GM19372 (cell line): ENCODE data around the gene NXPH3.

Experiments
- ATAC-seq: cut with Tn5 transposase; IDR thresholded peaks from one replicate; pipeline ENCODE4 v1.9.1; 2021; ENCODE audit warnings: mild to moderate bottlenecking, low read depth, moderate library complexity; ENCODE audit not compliant: unreplicated experiment

The NXPH3 gene

DNA sequence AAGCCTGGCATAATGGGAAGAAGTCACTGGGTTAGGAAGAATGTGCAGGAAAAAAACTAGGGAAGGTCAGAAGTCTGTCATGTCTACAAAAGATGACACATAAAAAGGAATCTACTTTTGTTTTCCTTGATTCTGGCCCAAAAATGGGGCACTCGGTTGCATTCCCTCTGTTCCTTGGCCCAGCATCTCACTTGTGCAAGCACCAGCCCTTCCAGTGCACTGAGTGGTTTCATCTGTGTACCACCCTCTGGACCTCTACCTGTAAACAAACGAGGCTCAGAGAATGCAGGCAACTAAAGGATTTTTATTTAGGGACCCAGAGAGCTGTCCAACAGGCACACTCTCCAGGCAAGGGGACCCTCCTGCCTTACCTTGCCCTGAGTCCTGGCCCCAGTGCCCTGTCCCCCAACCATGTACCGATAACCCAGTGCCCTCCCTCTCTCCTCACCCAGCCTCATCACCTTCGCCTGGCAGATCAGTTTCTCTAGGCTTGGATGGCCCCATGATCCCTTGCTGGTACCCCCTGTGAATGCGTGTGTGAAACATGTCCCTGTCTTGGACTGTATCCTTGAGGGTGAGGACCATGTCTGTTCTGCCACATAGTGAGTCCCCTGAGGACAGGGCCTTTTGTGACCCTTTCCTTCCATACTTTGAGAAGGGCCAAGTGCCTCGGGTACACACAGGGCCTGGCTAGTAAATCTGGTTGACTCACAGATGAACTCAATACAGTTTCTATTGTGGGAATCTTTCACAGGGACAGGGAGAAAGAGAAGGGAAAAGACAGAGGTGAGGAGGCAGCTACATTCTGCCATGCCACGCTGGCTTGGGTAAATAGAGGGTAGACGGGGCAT is 13.3 kb downstream of the NXPH3 start:
- no peak for ATAC-seq

DNA sequence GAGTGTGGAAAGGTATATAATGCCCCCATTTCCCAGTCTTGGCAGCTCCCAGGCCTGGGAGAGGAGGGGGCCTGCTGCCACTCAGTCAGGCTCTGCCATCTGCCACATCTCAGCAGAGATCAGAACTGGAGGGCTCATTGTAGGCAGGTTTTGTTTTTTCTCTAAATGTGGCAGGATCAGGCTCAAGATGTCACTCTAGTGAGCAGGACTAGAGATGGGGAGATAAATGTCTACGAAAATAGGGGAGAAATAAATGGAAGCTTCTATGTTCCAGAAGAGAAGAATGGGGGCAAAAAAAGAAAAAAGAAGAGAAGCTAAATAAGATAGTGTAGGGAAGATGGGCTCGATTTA is 13.9 kb downstream of the NXPH3 start:
- ATAC-seq = no peak

DNA sequence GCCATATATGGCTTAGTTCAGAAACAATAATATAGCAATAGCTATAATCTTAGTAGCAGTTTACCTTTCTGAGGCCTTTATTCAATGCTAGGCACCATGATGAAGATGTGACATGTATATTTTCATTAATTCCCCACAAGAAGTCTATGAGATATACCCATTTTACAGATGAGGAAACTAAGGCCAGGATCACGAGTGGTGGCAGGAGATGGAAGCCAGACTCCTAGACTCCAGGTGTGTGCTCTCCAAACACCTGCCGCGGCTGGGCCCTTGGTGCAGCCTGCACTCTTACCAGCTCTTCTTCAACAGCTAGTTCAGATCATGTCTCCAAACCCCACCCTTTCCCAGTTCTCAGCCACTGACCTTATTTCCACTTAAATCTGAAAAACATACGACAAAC is 15.2 kb downstream of the NXPH3 start:
- no peak for ATAC-seq

DNA sequence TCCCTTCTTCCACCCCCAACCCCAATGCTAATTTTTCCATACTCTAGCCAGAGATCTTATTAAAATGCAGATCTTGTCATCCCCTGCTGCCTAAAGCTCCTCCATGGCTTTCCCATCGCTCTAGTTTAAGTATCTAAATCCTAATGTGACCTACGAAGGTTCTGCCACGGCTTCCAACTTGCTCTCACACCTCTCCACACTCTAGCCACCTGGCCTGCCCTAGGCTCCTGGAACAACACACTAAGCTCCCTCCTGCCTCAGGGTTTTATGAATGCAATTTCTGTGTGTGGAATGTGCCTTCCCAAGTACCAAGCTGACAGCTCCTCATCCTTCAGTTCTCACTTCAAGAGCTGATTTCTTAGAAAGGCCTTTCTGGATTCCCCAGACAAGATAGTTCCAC is 16.6 kb downstream of the NXPH3 start:
- no peak for ATAC-seq

DNA sequence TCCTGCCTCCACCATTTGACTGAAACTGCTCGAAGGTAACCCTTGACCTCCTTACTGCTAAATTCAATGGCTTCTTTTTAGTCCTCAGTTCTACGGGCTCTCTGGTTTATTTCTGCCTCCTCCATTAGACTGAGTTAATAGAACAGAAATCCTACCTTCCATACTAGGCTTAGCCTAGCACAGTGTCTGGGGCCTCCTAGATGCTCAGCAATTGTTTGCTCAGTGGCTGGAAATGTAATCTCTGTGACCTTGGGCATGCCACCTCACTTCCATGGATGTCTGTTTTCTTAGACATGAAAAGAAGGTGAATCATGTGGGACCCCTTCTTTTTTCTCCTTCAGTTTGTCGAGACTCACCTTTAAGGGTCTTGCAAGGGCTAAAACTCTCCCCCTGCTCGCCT is 19.7 kb downstream of the NXPH3 start:
- ATAC-seq = no peak

DNA sequence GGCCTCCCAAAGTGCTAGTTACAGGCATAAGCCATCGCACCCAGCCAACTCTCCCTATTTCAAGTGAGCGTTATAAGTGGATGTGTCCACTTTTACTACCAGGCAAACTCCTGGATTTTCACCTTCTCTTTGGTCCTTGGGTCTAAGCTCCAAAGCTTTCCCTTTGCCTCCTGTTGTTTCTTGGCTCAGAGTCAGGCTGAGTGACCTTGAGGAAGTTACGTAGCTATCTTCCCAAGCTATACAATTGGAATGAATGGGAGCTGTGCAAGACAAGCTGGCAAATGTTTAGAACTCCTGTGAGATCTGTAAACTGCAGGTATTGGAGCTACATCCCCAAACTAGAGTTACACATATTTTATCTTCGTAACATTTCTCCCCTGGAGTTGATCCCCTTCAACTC is 20.3 kb downstream of the NXPH3 start:
- no peak for ATAC-seq

DNA sequence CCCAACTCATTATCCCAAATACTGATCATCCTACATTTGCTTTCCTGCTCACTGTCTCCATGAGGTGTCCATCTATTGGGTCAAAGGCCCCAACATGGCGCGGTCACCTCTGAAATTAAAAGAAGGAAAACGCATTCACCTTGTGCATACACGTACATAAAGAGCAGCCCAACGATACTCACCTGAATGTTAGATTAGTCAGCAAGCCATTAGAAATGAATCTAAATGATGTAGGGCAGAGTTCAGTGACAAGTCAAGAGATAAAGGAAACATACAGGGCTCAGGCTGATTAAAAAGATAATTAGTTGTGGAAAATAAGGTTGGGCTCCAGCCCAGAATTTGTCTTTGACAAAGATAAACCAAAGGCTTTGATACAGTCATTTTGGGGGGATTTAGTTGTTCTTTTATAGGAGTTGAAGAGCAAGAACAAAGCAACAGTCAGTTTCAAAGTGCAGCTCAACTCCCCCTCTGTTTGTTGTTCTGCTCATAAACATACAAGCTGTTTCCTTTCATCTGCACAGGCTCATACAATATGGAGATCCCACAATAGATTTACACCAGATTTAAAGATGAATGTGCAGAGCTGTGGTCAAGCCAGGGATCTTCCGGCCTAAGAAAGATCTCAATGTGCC is 21.1 kb downstream of the NXPH3 start:
- ATAC-seq = no peak

DNA sequence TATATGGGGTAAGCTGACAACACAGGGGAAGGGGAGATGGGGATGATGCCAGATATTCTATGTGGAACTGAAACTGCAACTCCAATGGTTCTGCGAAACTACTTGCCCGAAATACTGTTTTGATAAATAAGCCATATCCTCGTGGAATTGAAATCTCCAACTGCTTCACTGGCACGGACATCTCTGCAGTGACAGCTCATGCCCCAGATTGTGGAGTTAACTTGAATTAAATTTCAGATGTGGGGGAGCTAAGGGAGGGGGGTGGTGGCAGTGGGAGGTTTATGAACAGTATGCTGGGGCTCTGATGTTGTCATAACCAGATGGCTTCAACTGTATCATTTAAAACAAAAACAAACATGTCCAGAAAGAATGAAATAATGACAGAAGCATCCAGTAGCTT is 21.8 kb downstream of the NXPH3 start:
- no peak for ATAC-seq

DNA sequence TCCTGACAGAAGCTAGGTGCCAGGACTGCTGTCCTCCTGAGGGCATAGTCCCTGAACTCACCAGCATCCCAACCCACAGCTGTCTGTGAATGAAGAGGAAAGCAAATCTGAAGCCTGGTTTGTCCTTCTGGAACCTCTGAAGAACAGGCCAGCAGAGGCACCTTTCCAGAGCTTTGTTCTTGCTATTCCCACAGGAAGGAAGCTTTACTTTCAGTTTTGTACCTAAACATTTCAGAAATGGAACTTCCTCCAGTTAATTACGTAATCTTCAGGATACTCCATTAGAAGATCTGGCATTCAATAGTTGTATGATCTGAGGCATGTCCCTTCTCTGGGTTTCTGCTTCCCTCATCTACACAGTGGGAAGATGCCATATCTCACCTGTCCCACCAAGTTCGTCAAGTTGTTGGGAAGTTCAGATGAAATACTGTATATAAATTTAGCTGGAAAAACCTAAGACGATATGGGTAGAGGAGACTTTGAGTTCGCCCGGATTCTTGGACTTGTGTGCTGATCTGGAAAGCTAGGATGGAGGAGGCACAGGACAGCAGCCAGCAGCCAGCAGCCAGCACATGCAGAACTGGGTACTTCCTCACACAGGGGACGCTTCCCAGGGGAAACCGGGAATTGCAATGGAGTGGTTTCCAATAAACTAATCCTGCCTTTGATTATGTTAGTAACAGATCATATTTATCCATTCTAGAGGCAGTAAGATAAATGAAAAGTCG is 22.4 kb downstream of the NXPH3 start:
- ATAC-seq = no peak

DNA sequence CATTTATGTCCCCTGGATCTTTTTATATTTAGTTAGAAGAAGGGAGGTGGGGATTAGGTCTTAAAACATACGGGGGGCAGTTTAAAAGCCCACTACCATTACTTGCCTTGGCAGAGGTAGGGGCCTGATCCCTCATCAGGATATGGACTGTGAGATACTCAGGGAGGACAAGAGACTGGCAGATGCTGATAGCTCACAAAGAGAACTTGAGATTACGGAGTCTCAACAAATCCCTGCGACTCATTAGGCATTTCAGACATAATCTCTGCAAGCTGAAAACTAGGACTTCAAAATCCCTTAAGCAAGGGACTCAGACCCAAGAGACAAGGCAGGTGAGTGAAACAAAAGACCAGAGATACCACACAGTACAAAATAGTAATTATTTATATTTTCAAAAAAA is 23.2 kb downstream of the NXPH3 start:
- no peak for ATAC-seq

DNA sequence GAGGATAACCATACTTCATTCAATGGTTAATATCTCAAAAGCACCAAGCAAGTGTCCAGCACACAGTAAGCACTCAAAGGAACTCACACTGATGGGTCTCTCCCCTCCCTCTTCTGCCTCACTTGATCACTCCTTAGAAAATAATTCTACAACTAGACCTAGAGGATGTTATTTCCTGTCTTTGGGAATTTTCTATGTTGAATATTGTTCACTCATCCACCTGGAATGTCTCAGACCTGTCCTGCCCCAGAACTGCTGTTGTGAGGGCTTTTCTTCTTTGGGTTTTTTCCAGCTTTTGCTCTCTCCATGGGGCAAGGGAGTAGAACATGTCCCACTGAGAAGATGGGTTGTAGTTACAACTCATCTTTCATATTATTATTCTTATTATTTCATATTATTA is 25.3 kb downstream of the NXPH3 start:
- no peak for ATAC-seq

DNA sequence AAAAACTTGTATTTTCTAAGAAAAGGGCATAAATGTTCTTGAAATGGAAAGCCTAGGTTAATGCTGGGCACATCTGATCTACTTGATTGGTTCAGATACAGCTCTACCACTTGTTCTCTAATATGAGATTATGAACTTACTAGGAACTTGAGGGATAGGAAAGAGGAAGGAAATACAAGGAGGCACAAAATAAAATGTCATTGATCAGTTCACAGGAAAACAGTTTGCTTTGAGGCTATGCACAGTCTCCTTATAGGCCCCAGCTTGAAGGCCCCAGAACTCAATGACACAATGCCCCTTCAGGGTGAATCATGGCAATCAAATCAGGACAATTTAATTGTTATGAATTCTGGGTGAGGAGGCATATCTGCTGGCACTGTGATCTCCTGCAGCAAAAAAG is 27.1 kb downstream of the NXPH3 start:
- no peak for ATAC-seq

DNA sequence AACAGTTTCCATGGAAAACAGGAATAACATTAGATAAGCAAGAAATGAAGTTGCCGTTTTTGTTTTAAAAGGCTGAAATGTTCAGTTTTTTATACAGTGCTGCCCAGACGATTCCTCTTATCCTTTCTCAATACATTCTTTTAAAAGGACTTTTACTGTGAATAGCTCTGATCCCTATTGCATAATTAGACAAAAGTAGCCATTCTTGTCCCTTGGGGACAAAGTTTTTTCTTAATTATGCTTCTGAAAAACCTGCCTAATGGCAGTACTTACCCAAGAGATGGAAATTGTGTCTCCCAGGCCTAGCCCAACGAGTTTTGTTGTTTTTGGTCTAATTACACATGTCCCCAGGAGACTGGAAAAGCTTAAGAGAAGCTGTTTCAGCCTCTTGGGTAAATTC is 27.6 kb downstream of the NXPH3 start:
- no peak for ATAC-seq

DNA sequence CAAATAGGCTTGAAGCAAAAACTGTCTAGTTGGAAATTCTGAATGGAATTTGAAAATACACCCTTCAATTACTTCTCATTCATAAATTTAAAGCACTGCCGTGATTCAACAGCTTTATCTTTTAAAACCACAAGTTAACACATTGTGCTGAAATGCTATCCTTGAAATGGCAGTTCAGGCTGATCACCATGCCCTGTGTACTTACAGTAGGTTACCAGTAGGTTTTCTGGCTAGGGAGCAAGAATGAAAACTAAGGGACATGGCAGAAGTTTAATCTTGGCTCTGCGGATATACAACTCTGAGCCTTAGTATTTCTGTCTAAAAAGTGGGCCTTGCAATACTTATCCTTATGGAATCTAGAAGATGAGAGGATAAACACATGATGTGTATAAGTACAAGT is 28.0 kb downstream of the NXPH3 start:
- ATAC-seq = no peak

DNA sequence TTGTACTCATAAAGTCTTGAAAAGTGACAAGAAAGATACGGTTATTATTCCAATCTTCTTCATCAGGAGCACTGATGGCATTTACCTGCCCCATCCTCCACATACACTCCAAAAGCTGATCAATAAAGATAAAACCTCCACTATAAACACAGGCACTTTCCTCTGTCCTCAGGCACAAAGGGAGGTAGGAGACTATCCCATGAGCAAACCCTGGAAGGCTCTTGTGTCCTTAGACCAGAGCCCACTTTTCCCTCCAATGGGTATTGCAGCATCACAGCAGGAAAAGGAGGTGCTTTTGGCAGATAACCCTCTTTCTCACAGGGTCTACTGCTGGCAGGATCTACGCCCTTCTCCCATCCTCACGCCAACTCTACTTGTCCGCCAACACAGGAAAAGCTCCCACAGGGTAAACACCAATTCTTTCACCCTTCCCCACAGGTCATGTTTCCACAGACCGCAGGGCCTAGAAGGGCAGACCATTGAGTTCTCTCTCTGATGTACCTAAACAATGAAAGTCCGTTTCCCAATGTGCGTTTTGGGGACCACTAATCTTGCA is 28.7 kb downstream of the NXPH3 start:
- no peak for ATAC-seq

DNA sequence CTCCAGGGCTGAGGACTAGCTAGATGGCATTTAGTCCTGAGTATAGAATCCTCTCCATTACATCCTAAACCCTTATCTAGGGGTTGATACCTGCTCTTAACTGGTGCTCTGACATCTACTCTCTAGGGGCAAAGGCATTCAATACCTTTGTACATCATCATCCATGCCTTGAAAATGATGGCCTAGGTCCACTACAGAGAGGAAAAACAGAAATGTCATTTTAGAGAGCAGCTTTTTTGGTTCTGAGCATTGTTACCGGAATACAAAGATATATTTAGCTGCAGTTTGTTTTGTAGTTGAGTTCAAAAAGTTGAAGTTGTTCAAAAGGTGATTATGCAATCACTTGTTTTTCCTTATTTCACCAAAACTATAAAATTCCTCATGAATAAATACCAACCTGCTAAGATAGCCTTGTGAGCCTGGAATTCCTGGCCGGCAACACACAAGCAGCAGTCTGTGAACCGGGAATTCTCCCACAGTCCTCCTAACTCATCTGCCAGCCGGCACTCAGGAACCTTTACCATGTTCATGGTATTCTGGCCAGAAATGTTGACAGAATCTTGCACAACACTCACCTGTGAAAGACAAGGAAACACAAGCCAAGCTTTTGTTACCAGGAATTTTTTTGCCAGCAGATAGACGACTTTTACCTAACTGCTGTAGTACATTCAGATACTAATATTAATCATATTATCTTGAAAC is 35.4 kb downstream of the NXPH3 start:
- no peak for ATAC-seq

DNA sequence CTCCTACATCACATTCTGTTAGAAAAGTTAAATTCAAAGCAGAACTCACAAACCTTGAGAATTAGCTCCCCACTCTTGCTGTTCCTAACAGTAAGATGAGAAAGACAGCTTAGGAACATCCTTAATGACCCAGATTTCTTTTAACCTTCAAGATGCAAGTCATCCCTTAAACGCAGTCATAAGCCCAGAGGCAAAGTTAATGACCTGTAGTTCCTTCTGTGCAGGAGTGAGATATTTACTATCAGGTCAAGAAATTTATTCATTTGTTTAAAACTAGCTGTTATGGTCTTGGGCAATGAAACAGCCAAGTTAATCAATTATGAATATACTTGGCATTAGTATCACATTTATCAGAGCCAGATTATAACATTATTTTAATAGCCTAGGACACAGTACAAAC is 37.1 kb downstream of the NXPH3 start:
- ATAC-seq = no peak

DNA sequence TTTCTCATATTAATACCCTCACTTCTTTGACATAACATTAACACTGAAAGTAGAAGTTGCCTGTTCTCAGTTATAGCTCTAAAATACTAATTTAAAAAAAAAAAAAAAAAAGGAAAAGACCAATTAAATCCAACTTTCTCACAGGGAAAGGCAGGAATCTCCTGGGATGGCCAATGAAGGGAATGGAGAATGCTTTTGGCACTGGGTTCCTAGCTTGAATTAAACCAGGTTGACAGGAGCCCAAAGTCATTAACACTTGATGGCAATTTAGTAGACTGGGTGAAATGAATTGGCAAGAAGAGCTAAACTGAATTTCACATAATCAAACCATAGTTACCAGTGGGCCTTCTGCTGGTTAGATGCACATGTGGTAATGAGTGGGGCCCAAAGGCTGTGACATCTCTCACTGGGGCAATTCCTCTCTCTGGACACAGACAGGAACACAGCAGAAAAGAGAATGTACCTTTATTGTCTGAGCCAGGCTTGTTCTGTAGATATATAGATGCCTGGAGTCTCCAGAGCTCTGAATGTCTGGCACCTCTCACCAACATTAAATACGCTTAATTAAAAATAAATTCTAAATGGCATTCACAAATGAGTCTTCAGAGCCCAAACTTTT is 37.6 kb downstream of the NXPH3 start:
- ATAC-seq = no peak

DNA sequence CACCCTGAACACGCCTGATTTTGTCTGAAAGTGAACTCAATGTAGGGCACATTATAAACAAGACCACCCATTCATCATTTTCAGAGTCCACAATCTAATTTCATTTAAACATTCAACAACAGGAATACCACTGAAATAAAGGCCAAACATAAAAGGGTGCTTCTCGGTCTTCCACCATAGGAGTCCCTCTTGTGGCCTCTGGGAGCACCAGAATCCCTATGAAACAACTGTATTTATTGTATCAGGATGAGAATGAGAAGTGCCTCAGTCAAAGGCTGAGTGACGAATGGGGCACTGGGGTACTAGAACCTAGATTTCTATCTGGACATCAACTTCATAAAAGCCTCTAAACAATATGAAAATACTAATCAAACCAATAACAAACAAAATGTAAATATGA is 40.4 kb downstream of the NXPH3 start:
- no peak for ATAC-seq

DNA sequence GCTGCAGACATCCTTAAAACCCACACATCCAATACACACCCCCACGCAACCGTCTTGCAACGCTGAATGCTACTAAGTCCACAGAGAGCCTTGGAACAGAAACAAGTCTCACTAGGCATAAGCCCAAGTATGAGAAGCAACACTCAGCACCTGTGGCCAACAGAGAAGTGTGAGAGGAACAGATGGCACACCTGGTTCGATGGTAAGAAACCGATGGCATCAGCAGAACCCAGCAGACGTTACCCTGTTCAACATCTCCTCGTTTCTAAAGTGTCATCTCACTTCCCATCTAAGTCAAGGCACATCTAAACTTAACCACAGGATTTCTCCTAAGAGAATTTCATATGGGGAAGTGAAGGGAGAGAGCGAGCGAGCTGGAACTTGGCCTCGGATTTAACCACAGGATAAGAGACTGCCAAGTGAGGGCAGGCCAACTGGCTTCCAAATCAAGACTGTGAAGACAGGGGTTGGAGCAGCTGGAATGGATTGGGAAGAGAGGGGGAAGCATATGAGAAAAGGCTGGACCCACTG is 41.0 kb downstream of the NXPH3 start:
- no peak for ATAC-seq
